ENCODE results near the gene MYH7B.

MYH7B gene

DNA sequence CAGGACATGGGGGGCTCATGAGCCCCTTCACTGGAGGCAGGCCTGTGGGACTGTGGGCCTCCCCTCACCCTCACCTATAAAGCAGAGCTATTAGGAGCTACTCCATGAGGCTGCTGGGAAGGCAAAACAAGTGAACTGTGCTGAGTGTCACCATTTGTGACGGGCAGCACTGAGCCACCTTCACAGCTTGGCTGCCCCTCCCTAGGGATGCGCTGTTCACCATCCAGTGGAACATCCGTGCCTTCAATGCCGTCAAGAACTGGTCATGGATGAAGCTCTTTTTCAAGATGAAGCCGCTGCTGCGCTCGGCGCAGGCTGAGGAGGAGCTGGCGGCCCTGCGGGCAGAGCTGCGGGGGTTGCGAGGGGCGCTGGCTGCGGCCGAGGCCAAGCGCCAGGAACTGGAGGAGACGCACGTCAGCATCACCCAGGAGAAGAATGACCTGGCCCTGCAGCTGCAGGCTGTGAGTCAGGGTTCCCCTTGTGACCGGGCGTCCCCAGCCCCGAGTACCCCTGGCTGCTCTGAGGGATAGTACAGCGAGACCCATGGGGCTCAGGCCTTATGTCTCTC lies 38.4 kb downstream of the MYH7B start:
- no peak for TF ChIP-seq CTCF (IDR thresholded peaks at IDR 0.05; ENCODE audit: low read depth, low read length)
- in situ Hi-C loops (cut with HindIII; ENCODE audit: low sequenced_read_pairs) = no loop called here
- H3K4me3 ChIP-seq (ENCODE audit: low read depth, low read length) = no peak overlapping the region
- no peak for DNase-seq (ENCODE audit: low read depth, low spot score)

- DNase-seq (ENCODE audit: low read depth, low spot score) = no peak
- TF ChIP-seq CTCF (IDR thresholded peaks at IDR 0.05; ENCODE audit: low read depth, low read length) = no peak
- in situ Hi-C loops (cut with HindIII; ENCODE audit: low sequenced_read_pairs) = no loop called here
- no peak overlapping the region for H3K4me3 ChIP-seq (ENCODE audit: low read depth, low read length)
Measured at GRCh38 chr20:34994509-34995131, 39.0 kb downstream of the MYH7B start.

GRCh38 chr20:34995192-34995591 lies 39.5 kb downstream of the MYH7B start:
- in situ Hi-C loops (cut with HindIII; ENCODE audit: low sequenced_read_pairs) = no loop called here
- H3K4me3 ChIP-seq (ENCODE audit: low read depth, low read length) = no peak overlapping the region
- no peak for DNase-seq (ENCODE audit: low read depth, low spot score)
- TF ChIP-seq CTCF (IDR thresholded peaks at IDR 0.05; ENCODE audit: low read depth, low read length) = no peak

DNA sequence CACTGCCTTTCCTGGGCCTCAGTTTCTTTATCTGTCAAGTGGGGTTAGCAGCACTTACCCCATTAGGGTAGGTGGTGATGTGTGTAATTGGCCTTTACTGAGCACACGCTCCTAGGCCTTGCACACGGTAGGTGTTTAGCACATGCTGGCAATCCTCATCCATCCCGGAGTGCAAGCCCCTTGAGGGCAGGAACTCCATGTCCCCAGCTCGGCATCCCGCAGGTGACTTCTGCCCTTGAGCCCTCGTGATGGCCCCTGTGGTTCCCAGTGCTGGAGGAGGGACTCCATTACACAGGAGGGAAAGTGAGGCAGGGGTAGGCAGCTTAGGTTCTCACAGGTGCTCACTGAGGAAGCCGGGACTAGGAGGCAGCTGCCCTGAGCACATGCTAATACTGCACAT lies 40.0 kb downstream of the MYH7B start:
- DNase-seq (ENCODE audit: low read depth, low spot score) = no peak
- in situ Hi-C loops (cut with HindIII; ENCODE audit: low sequenced_read_pairs) = no loop called here
- no peak for TF ChIP-seq CTCF (IDR thresholded peaks at IDR 0.05; ENCODE audit: low read depth, low read length)
- H3K4me3 ChIP-seq (ENCODE audit: low read depth, low read length) = no peak overlapping the region

DNA sequence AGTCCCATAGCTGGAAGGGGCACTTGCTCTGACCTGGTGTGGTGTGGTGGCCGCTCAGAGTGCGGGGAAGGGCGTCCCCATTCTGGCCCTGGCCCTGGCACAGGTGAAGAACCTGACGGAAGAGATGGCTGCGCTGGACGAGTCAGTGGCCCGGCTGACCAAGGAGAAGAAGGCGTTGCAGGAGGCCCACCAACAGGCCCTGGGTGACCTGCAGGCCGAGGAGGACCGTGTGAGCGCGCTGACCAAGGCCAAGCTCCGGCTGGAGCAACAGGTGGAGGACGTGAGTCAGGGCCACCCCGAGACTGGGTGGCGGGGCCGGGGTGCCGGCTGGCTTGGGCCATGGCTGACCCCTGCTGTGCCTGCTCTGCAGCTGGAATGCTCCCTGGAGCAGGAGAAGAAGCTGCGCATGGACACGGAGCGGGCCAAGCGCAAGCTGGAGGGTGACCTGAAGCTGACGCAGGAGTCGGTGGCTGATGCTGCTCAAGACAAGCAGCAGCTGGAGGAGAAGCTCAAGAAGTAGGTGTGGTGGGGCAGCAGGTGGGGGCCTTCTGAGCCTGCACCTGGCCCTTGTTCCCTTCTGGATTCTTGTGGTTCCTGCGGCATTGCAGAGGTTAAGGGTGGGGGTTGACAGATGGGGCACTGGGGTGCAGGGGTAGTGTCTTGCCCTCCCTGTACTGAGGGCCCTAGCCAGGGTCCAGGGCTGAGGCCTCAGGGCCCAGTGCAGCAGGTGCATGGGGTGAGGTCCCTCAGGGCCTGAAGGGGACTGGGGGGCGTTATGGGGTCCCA lies 40.8 kb downstream of the MYH7B start:
- no peak for DNase-seq (ENCODE audit: low read depth, low spot score)
- in situ Hi-C loops (cut with HindIII; ENCODE audit: low sequenced_read_pairs) = no loop called here
- TF ChIP-seq CTCF (IDR thresholded peaks at IDR 0.05; ENCODE audit: low read depth, low read length) = no peak
- H3K4me3 ChIP-seq (ENCODE audit: low read depth, low read length) = no peak overlapping the region

DNA sequence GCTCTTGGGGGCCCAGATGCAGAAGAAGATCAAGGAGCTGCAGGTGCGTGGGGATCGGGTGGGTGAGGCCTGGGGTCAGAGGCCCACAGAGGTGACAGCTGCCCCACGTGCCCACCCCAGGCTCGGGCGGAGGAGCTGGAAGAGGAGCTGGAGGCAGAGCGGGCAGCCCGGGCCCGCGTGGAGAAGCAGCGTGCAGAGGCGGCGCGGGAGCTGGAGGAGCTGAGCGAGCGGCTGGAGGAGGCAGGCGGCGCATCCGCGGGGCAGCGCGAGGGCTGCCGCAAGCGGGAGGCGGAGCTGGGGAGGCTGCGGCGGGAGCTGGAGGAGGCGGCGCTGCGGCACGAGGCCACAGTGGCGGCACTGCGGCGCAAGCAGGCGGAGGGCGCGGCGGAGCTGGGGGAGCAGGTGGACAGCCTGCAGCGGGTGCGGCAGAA lies 41.5 kb downstream of the MYH7B start:
- no peak overlapping the region for H3K4me3 ChIP-seq (ENCODE audit: low read depth, low read length)
- in situ Hi-C loops (cut with HindIII; ENCODE audit: low sequenced_read_pairs) = no loop called here
- no peak for TF ChIP-seq CTCF (IDR thresholded peaks at IDR 0.05; ENCODE audit: low read depth, low read length)
- no peak for DNase-seq (ENCODE audit: low read depth, low spot score)
